ENCODE data around the gene ST3GAL4.

GRCh38 chr11:126421271-126421671, 65.8 kb downstream of the ST3GAL4 start:
- TF ChIP-seq JUND (IDR thresholded peaks at IDR 0.05): no peak
- no peak for TF ChIP-seq CTCF (IDR thresholded peaks at IDR 0.05)
- no peak for TF ChIP-seq POLR2AphosphoS5 (IDR thresholded peaks at IDR 0.05; ENCODE audit: low read depth, low read length)
- TF ChIP-seq MEF2A (IDR thresholded peaks at IDR 0.05; ENCODE audit: borderline replicate concordance, low read depth): no peak
